PFSK-1 (cell line): ENCODE results near the gene POMT1.

Experiments used
- POLR2AphosphoS5 ChIP-seq: IDR thresholded peaks from 2 replicates; pipeline ENCODE4 v1.6.1; 2012; ENCODE audit warnings: low read depth, mild to moderate bottlenecking, control low read depth, low read length, moderate library complexity
- SIN3A ChIP-seq: IDR thresholded peaks from 2 replicates; pipeline ENCODE4 v1.6.1; 2012; ENCODE audit warnings: mild to moderate bottlenecking, low read length, moderate library complexity, borderline replicate concordance; ENCODE audit not compliant: insufficient read depth
- TAF1 ChIP-seq: IDR thresholded peaks from 2 replicates; pipeline ENCODE4 v1.6.1; 2012; ENCODE audit warnings: low read length, control low read depth, borderline replicate concordance; ENCODE audit not compliant: insufficient read depth

DNA sequence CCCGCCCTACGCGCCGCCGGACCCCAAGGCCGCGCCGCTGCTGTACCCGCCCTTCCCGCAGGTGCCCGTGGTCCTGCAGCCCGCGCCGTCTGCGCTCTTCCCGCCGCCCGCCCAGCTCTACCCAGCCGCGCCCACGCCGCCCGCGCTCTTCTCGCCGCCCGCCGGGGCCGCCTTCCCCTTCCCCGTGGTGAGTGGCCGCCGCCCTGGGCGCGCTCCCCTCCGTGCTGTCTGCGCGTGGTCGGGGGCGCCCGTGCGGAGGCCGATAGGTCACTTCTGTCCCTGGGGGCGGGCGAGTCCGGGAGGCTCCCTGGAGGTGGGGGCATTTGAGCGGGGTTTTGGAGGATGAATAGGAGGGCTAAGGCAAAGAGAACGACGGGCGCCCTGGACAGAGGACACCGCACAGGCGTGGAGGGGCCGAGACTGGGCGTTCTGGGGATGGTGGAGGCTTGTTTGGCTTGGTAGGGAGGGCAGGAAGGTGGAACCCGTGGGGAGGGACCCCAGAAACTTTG, 52.2 kb downstream of the POMT1 start:
- TF ChIP-seq SIN3A (no peak), TAF1 (no peak), POLR2AphosphoS5 (no peak)
